Tongue (tissue), 2 donors: Measurements from ENCODE around the gene MYO3B. TPM values are rescaled to one million over a fixed set of nuclear protein-coding genes. Genes with fewer than 3 reads are reported as not detected.
"Not testable (repeated sequence)": the region's sequence is repeated elsewhere in the genome, so short reads cannot be mapped to it uniquely, and the experiment has no call there.

ENCODE experiments used
- DNase-seq: peaks from one replicate; pipeline ENCODE4 v3.0.0-alpha.2; 2015
- total RNA-seq: library from RNA; depleted of rRNA; stranded (reverse); fragments of >200 nt; gene quantifications from one replicate; pipeline ENCODE4 v1.2.3, GENCODE V29; 2014

MYO3B gene
- total RNA-seq, 1 donor from 2014 or later: 1.8 TPM

GRCh38 chr2:170344663-170345346, 166.9 kb downstream of the MYO3B start:
- DNase-seq: no peak

DNA sequence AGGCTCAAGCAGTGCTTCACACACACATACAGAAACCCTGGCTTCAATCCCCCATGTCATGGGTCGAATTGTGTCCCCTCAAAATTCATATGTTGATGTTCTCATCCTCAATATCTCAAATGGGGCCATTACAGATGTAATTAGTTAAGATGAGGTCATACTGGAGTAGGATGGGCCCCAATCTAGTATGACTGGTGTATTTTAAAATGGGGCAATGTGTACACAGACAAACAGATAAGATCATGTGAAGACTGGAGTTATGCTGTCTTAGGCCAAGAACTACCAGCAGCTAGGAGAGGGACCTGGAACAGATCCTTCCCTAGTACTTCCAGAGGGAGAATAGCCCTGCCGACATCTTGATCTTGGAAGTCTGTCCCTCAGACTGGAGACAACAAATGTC, 167.7 kb downstream of the MYO3B start:
- DNase-seq: no peak

GRCh38 chr2:170349269-170349668, 171.3 kb downstream of the MYO3B start:
- not testable (repeated sequence) for DNase-seq

DNA sequence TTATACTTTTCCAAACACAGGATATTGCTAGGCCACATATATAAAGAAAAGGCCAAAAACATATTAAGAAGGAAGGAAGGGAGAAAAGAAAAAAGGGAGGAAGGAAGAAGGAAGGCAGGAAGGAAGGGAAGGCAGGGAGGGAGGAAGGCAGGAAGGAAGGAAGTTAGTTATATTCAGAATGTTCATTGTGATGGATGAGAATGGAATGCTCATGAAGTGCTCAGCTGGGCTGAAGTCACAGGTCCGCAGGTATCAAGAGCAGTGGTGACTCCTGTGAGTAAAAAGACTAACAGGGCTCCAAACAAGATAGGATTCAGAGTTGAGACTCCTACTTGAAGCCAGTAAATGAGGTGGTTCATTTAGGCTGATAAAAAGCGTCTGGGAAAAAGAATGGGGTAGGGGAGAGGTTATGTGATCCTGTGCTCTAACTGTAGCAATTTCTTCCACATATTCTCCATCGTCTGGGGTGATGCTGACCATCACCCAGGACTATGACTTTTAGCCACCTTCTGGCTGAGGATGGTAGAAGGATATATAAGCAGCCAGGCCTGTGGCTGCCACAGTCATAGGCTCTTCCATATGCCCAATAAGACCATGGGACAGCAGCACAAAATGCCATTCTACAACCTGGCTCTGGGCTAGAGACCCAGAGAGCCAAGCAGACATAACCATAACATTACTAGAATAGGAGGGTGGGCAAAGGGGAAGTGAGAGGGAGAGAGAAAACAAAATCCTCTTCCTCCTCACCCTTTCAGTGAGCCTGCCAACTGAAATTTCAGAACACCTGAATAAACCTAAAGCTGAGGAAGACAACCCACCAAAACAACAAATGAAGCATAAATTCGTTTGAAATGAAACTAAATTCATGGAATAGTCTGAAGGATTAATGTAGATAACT, 173.2 kb downstream of the MYO3B start:
- DNase-seq: no peak

DNA sequence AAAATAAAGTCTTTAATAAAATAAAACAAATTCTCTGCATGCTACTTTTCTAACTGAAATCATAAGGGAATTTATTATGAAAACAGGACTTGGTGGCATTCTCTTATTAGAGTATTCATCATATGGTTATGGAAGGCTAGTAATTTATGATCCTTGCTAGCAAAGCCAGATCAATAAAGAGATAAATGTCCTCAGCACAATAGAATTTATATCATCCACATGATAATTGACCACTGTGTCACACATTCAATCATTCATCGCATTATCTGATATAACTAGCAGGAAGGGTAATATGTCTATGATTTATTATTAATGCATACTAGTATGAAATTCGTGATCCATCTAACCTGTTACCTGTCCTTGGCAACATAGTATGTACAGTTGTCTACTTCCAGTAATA, 175.8 kb downstream of the MYO3B start:
- DNase-seq: no peak

DNA sequence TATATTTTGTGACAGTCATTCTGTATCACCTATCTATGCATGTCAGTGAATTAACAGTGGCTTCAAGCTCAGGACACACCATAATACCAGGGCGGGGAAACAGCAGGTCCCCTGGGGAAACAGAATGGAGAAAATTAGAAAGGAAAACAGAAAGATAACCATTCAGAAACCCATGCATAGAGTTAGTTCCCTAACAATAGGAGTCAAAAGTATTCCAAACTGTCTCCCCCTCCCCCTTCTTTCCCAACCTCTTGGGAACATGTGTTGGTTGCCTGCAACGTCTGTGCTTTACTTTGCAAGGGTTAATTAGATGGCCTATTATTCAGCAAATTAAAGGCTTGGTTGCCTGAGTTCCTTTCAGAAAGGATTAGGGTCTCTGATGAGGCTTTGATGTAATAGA, 176.4 kb downstream of the MYO3B start:
- no peak for DNase-seq

DNA sequence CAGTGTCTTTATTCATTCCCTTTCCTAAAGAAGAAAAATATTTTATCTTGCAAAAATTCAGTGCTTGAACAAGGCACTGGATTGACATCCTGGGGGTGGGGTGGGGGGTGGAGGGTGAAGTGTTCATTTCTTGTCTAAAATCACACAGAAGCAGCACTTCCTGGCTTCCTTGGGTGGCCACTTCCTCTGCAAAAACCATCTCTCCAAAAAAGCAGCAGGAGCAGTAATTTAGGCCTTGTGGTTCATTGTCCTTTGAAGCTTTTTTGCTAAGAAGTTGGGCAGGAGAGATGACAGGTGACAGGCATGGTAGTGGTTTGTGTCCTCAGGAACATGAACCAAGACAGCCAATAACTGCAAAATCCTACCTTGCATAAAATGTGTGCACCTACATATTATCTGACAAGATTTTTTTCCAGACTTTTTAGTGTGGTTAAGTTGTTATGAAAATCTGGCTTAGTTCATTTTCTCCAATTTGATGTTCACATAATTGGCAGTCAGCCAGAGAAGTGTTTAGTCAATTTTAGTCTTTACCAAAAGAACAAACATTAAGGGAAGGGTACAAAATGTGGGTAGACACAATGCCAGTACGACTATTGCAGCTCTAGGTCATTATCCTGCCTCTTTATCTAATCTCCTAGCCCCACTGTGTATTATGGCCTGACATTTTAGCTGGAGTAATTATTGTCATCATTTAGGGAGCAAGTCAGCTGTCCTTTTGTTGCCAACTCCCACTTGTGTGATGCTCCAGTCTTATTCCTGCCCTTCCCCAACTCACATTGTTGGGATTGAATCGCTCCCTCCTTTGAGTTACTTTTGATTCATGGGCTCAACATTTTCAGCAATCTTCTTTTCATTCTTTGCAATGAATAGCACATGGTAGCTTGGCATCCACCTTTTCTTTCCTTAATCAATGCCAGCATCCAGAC, 177.2 kb downstream of the MYO3B start:
- DNase-seq: no peak

GRCh38 chr2:170359466-170359865, 181.5 kb downstream of the MYO3B start:
- no peak for DNase-seq

GRCh38 chr2:170360546-170361089, 182.7 kb downstream of the MYO3B start:
- DNase-seq: no peak

- DNase-seq: peak; percentile 58
These were observed 183.4 kb downstream of the MYO3B start for GRCh38 chr2:170361090-170361936.

- no peak for DNase-seq
These were observed 184.4 kb downstream of the MYO3B start for GRCh38 chr2:170362313-170362870.

- DNase-seq: no peak
These were observed 185.1 kb downstream of the MYO3B start for GRCh38 chr2:170362871-170363631.

GRCh38 chr2:170365003-170365402, 187.1 kb downstream of the MYO3B start:
- no peak for DNase-seq

- no peak for DNase-seq
These were observed 187.7 kb downstream of the MYO3B start for GRCh38 chr2:170365686-170366085.

DNA sequence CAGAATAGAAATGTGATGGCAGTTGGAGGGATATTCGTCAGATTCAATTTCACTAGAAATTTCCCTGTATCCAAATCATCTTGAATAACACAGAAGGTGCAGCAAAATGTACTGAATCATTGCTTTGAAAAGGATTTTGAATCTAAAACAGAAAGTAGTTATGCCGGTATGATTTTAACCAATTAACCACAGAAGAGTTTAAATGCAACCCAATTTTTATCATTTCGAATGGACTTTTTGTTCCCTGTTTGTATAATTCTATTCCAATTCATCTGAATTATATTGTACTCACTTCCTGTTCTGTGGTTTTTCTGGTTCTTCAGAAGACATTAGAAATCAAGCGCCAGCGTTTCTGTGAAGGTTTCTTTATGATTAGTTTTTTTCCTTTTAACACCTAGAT, 190.4 kb downstream of the MYO3B start:
- no peak for DNase-seq

- no peak for DNase-seq
These were observed 191.3 kb downstream of the MYO3B start for GRCh38 chr2:170369228-170369627.

GRCh38 chr2:170369894-170370293, 191.9 kb downstream of the MYO3B start:
- peak; percentile 63 for DNase-seq

GRCh38 chr2:170371231-170371998, 193.5 kb downstream of the MYO3B start:
- no peak for DNase-seq

DNA sequence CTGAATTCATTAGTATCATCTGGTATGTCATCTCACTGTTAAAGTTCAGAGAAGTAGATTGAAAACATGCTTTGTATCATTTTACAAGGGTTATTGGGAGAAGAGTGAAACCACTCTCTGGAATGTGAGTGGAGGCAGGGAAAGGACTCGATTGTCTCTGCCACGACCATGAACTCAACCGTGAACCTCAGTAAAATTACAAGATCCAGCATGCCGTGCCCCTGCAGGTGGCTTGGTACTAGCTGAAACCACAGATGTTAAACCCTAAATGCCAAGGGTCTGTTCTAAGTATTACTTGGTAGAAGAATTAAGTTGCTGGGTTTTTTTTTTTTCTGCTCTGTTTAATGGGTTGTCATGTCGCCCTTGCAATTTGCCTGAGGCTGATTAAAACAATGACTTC, 197.2 kb downstream of the MYO3B start:
- no peak for DNase-seq
